A549 (cell line): Measurements from ENCODE around the gene NXF1. TPM values are rescaled to one million over a fixed set of nuclear protein-coding genes. Genes with fewer than 3 reads are reported as not detected.

ENCODE experiments used
- polyA plus RNA-seq, 4 experiments: library from polyadenylated mRNA; depleted of rRNA in 3 of 4; stranded (reverse); fragments of >200 nt; fragmentation: RNase III in 1 of 4; extraction: RNeasy Plus Mini Kit Qiagen cat#74134 plus additional on column Dnase treatment in 1 of 4; gene quantifications; 2 replicates in 3 of 4; 3 replicates in 1 of 4; pipeline ENCODE4 v1.2.3, GENCODE V29; 2011 to 2017
- small RNA-seq, 6 experiments: library from RNA; depleted of rRNA; stranded (forward); fragments of <200 nt; gene quantifications; one replicate each; pipeline ENCODE3, GENCODE V24; 2012

NXF1 gene
- polyA plus RNA-seq, 2 of the 4 experiments (the other 2 are of a cell fraction), result 35.5 to 47.7 TPM

Small RNA genes within 50 kb of the gene (small RNA-seq; reads per million reads assigned to genes)
- gene MIR6514 (0 to 1.4 (median 0.13) reads per million in 6 experiments), gene RF00099 (0 reads per million in 6 experiments), gene RNU6-118P (0 reads per million in 6 experiments), gene SNORD22 (0 reads per million in 6 experiments), gene SNORD26 (0 reads per million in 6 experiments), gene SNORD27 (0 reads per million in 6 experiments), gene SNORD28 (0 reads per million in 6 experiments), gene SNORD30 (8.7 to 284 (median 38.1) reads per million in 6 experiments)

Other genes with a start within 250 kb of the NXF1 start
- 1,728 and 1,795 TPM in 2 replicates for gene EEF1G, start 231.5 kb downstream of the NXF1 start, polyA plus RNA-seq (2011; rRNA removed)
- 1,570 to 1,588 TPM (median 1,580 TPM) in 3 replicates for gene EEF1G, start 231.5 kb downstream of the NXF1 start, polyA plus RNA-seq (2017; fragmentation: RNase III; extraction: RNeasy Plus Mini Kit Qiagen cat#74134 plus additional on column Dnase treatment)
- 12.9 and 15.5 TPM in 2 replicates for gene TUT1, start 213.9 kb downstream of the NXF1 start, polyA plus RNA-seq (2011; rRNA removed)
- 9.9 to 11.7 TPM (median 11.1 TPM) in 3 replicates for gene TUT1, start 213.9 kb downstream of the NXF1 start, polyA plus RNA-seq (2017; fragmentation: RNase III; extraction: RNeasy Plus Mini Kit Qiagen cat#74134 plus additional on column Dnase treatment)
- 21.8 and 44.3 TPM in 2 replicates for gene MTA2, start 203.6 kb downstream of the NXF1 start, polyA plus RNA-seq (2011; rRNA removed)
- gene MTA2, start 203.6 kb downstream of the NXF1 start, polyA plus RNA-seq (2017; fragmentation: RNase III; extraction: RNeasy Plus Mini Kit Qiagen cat#74134 plus additional on column Dnase treatment), result 79.3 to 85.0 TPM (median 84.5 TPM) in 3 replicates
- gene EML3, start 192.7 kb downstream of the NXF1 start, polyA plus RNA-seq (2011; rRNA removed), result 15.2 and 19.7 TPM in 2 replicates
- 21.4 to 28.0 TPM (median 27.2 TPM) in 3 replicates for gene EML3, start 192.7 kb downstream of the NXF1 start, polyA plus RNA-seq (2017; fragmentation: RNase III; extraction: RNeasy Plus Mini Kit Qiagen cat#74134 plus additional on column Dnase treatment)
- 0.92 and 1.6 TPM in 2 replicates for gene ROM1, start 192.2 kb downstream of the NXF1 start, polyA plus RNA-seq (2011; rRNA removed)
- 2.8 to 3.7 TPM (median 3.2 TPM) in 3 replicates for gene ROM1, start 192.2 kb downstream of the NXF1 start, polyA plus RNA-seq (2017; fragmentation: RNase III; extraction: RNeasy Plus Mini Kit Qiagen cat#74134 plus additional on column Dnase treatment)
- gene B3GAT3, start 183.5 kb downstream of the NXF1 start, polyA plus RNA-seq (2011; rRNA removed), result 19.0 and 20.5 TPM in 2 replicates
- 38.1 to 41.0 TPM (median 40.9 TPM) in 3 replicates for gene B3GAT3, start 183.5 kb downstream of the NXF1 start, polyA plus RNA-seq (2017; fragmentation: RNase III; extraction: RNeasy Plus Mini Kit Qiagen cat#74134 plus additional on column Dnase treatment)
- gene GANAB, start 158.8 kb downstream of the NXF1 start, polyA plus RNA-seq (2011; rRNA removed), result 215 and 308 TPM in 2 replicates
- 206 to 220 TPM (median 214 TPM) in 3 replicates for gene GANAB, start 158.8 kb downstream of the NXF1 start, polyA plus RNA-seq (2017; fragmentation: RNase III; extraction: RNeasy Plus Mini Kit Qiagen cat#74134 plus additional on column Dnase treatment)
- 9.7 and 12.3 TPM in 2 replicates for gene INTS5, start 152.1 kb downstream of the NXF1 start, polyA plus RNA-seq (2011; rRNA removed)
- gene INTS5, start 152.1 kb downstream of the NXF1 start, polyA plus RNA-seq (2017; fragmentation: RNase III; extraction: RNeasy Plus Mini Kit Qiagen cat#74134 plus additional on column Dnase treatment), result 11.2 to 11.8 TPM (median 11.3 TPM) in 3 replicates
- 89.1 and 91.7 TPM in 2 replicates for gene C11orf98, start 140.2 kb downstream of the NXF1 start, polyA plus RNA-seq (2011; rRNA removed)
- 128 to 161 TPM (median 140 TPM) in 3 replicates for gene C11orf98, start 140.2 kb downstream of the NXF1 start, polyA plus RNA-seq (2017; fragmentation: RNase III; extraction: RNeasy Plus Mini Kit Qiagen cat#74134 plus additional on column Dnase treatment)
- gene CSKMT, start 140.1 kb downstream of the NXF1 start, polyA plus RNA-seq (2011; rRNA removed), result 5.4 and 5.7 TPM in 2 replicates
- 12.9 to 18.2 TPM (median 14.3 TPM) in 3 replicates for gene CSKMT, start 140.1 kb downstream of the NXF1 start, polyA plus RNA-seq (2017; fragmentation: RNase III; extraction: RNeasy Plus Mini Kit Qiagen cat#74134 plus additional on column Dnase treatment)
- gene UQCC3, start 133.8 kb downstream of the NXF1 start, polyA plus RNA-seq (2011; rRNA removed), result 13.9 and 20.2 TPM in 2 replicates
- 27.8 to 31.1 TPM (median 28.7 TPM) in 3 replicates for gene UQCC3, start 133.8 kb downstream of the NXF1 start, polyA plus RNA-seq (2017; fragmentation: RNase III; extraction: RNeasy Plus Mini Kit Qiagen cat#74134 plus additional on column Dnase treatment)
- 4.1 and 5.3 TPM in 2 replicates for gene LBHD1, start 133.2 kb downstream of the NXF1 start, polyA plus RNA-seq (2011; rRNA removed)
- gene LBHD1, start 133.2 kb downstream of the NXF1 start, polyA plus RNA-seq (2017; fragmentation: RNase III; extraction: RNeasy Plus Mini Kit Qiagen cat#74134 plus additional on column Dnase treatment), result 4.9 to 8.3 TPM (median 6.8 TPM) in 3 replicates
- 56.8 and 120 TPM in 2 replicates for gene UBXN1, start 126.4 kb downstream of the NXF1 start, polyA plus RNA-seq (2011; rRNA removed)
- gene UBXN1, start 126.4 kb downstream of the NXF1 start, polyA plus RNA-seq (2017; fragmentation: RNase III; extraction: RNeasy Plus Mini Kit Qiagen cat#74134 plus additional on column Dnase treatment), result 110 to 117 TPM (median 117 TPM) in 3 replicates
- gene LRRN4CL, start 115.9 kb downstream of the NXF1 start, polyA plus RNA-seq (2011; rRNA removed), result 0.03 and 0.04 TPM in 2 replicates
- 0.03 to 0.08 TPM (median 0.08 TPM) in 3 replicates for gene LRRN4CL, start 115.9 kb downstream of the NXF1 start, polyA plus RNA-seq (2017; fragmentation: RNase III; extraction: RNeasy Plus Mini Kit Qiagen cat#74134 plus additional on column Dnase treatment)
- gene BSCL2, start 98.0 kb downstream of the NXF1 start, polyA plus RNA-seq (2011; rRNA removed), result 63.9 and 101 TPM in 2 replicates
- 63.0 to 72.4 TPM (median 64.5 TPM) in 3 replicates for gene BSCL2, start 98.0 kb downstream of the NXF1 start, polyA plus RNA-seq (2017; fragmentation: RNase III; extraction: RNeasy Plus Mini Kit Qiagen cat#74134 plus additional on column Dnase treatment)
- not detected in 2 replicates for gene GNG3, start 97.8 kb downstream of the NXF1 start, polyA plus RNA-seq (2011; rRNA removed)
- 0.15 TPM in 1 of 3 replicates, not detected in the others for gene GNG3, start 97.8 kb downstream of the NXF1 start, polyA plus RNA-seq (2017; fragmentation: RNase III; extraction: RNeasy Plus Mini Kit Qiagen cat#74134 plus additional on column Dnase treatment)
- 31.4 and 31.6 TPM in 2 replicates for gene HNRNPUL2, start 78.0 kb downstream of the NXF1 start, polyA plus RNA-seq (2011; rRNA removed)
- gene HNRNPUL2, start 78.0 kb downstream of the NXF1 start, polyA plus RNA-seq (2017; fragmentation: RNase III; extraction: RNeasy Plus Mini Kit Qiagen cat#74134 plus additional on column Dnase treatment), result 71.3 to 79.5 TPM (median 74.4 TPM) in 3 replicates
- 42.6 and 44.0 TPM in 2 replicates for gene TTC9C, start 77.0 kb downstream of the NXF1 start, polyA plus RNA-seq (2011; rRNA removed)
- 32.6 to 34.1 TPM (median 33.5 TPM) in 3 replicates for gene TTC9C, start 77.0 kb downstream of the NXF1 start, polyA plus RNA-seq (2017; fragmentation: RNase III; extraction: RNeasy Plus Mini Kit Qiagen cat#74134 plus additional on column Dnase treatment)
- gene ZBTB3, start 51.3 kb downstream of the NXF1 start, polyA plus RNA-seq (2011; rRNA removed), result 3.0 and 3.1 TPM in 2 replicates
- 1.4 to 2.2 TPM (median 2.0 TPM) in 3 replicates for gene ZBTB3, start 51.3 kb downstream of the NXF1 start, polyA plus RNA-seq (2017; fragmentation: RNase III; extraction: RNeasy Plus Mini Kit Qiagen cat#74134 plus additional on column Dnase treatment)
- gene POLR2G, start 43.9 kb downstream of the NXF1 start, polyA plus RNA-seq (2011; rRNA removed), result 308 and 324 TPM in 2 replicates
- gene POLR2G, start 43.9 kb downstream of the NXF1 start, polyA plus RNA-seq (2017; fragmentation: RNase III; extraction: RNeasy Plus Mini Kit Qiagen cat#74134 plus additional on column Dnase treatment), result 186 to 199 TPM (median 188 TPM) in 3 replicates
- 14.0 and 17.5 TPM in 2 replicates for gene TAF6L, start 34.0 kb downstream of the NXF1 start, polyA plus RNA-seq (2011; rRNA removed)
- gene TAF6L, start 34.0 kb downstream of the NXF1 start, polyA plus RNA-seq (2017; fragmentation: RNase III; extraction: RNeasy Plus Mini Kit Qiagen cat#74134 plus additional on column Dnase treatment), result 20.8 to 23.5 TPM (median 22.7 TPM) in 3 replicates
- 64.7 and 105 TPM in 2 replicates for gene TMEM179B, start 18.0 kb downstream of the NXF1 start, polyA plus RNA-seq (2011; rRNA removed)
- 57.6 to 64.4 TPM (median 62.8 TPM) in 3 replicates for gene TMEM179B, start 18.0 kb downstream of the NXF1 start, polyA plus RNA-seq (2017; fragmentation: RNase III; extraction: RNeasy Plus Mini Kit Qiagen cat#74134 plus additional on column Dnase treatment)
- gene TMEM223, start 13.4 kb downstream of the NXF1 start, polyA plus RNA-seq (2011; rRNA removed), result 20.6 and 26.5 TPM in 2 replicates
- 20.1 to 24.3 TPM (median 23.5 TPM) in 3 replicates for gene TMEM223, start 13.4 kb downstream of the NXF1 start, polyA plus RNA-seq (2017; fragmentation: RNase III; extraction: RNeasy Plus Mini Kit Qiagen cat#74134 plus additional on column Dnase treatment)
- gene STX5, start 26.6 kb upstream of the NXF1 start, polyA plus RNA-seq (2011; rRNA removed), result 30.3 and 32.3 TPM in 2 replicates
- 16.8 to 21.0 TPM (median 19.5 TPM) in 3 replicates for gene STX5, start 26.6 kb upstream of the NXF1 start, polyA plus RNA-seq (2017; fragmentation: RNase III; extraction: RNeasy Plus Mini Kit Qiagen cat#74134 plus additional on column Dnase treatment)
- gene TEX54, start 27.4 kb upstream of the NXF1 start, polyA plus RNA-seq (2011; rRNA removed), result not detected in 2 replicates
- not detected in 3 replicates for gene TEX54, start 27.4 kb upstream of the NXF1 start, polyA plus RNA-seq (2017; fragmentation: RNase III; extraction: RNeasy Plus Mini Kit Qiagen cat#74134 plus additional on column Dnase treatment)
- 47.6 and 52.9 TPM in 2 replicates for gene WDR74, start 34.1 kb upstream of the NXF1 start, polyA plus RNA-seq (2011; rRNA removed)
- gene WDR74, start 34.1 kb upstream of the NXF1 start, polyA plus RNA-seq (2017; fragmentation: RNase III; extraction: RNeasy Plus Mini Kit Qiagen cat#74134 plus additional on column Dnase treatment), result 88.9 to 100 TPM (median 90.6 TPM) in 3 replicates
- 1,064 and 1,133 TPM in 2 replicates for gene SLC3A2, start 75.5 kb upstream of the NXF1 start, polyA plus RNA-seq (2011; rRNA removed)
- gene SLC3A2, start 75.5 kb upstream of the NXF1 start, polyA plus RNA-seq (2017; fragmentation: RNase III; extraction: RNeasy Plus Mini Kit Qiagen cat#74134 plus additional on column Dnase treatment), result 906 to 1,102 TPM (median 1,007 TPM) in 3 replicates
- not detected in 2 replicates for gene CHRM1, start 115.9 kb upstream of the NXF1 start, polyA plus RNA-seq (2011; rRNA removed)
- not detected in 3 replicates for gene CHRM1, start 115.9 kb upstream of the NXF1 start, polyA plus RNA-seq (2017; fragmentation: RNase III; extraction: RNeasy Plus Mini Kit Qiagen cat#74134 plus additional on column Dnase treatment)
- gene SLC22A6, start 179.5 kb upstream of the NXF1 start, polyA plus RNA-seq (2011; rRNA removed), result not detected in 2 replicates
- not detected in 3 replicates for gene SLC22A6, start 179.5 kb upstream of the NXF1 start, polyA plus RNA-seq (2017; fragmentation: RNase III; extraction: RNeasy Plus Mini Kit Qiagen cat#74134 plus additional on column Dnase treatment)
- not detected in 2 replicates for gene SLC22A8, start 210.4 kb upstream of the NXF1 start, polyA plus RNA-seq (2011; rRNA removed)
- gene SLC22A8, start 210.4 kb upstream of the NXF1 start, polyA plus RNA-seq (2017; fragmentation: RNase III; extraction: RNeasy Plus Mini Kit Qiagen cat#74134 plus additional on column Dnase treatment), result not detected in 3 replicates